ENCODE results near the gene PAQR8. TPM values are rescaled to one million over a fixed set of nuclear protein-coding genes. Genes with fewer than 3 reads are reported as not detected.

The PAQR8 gene, protein sequence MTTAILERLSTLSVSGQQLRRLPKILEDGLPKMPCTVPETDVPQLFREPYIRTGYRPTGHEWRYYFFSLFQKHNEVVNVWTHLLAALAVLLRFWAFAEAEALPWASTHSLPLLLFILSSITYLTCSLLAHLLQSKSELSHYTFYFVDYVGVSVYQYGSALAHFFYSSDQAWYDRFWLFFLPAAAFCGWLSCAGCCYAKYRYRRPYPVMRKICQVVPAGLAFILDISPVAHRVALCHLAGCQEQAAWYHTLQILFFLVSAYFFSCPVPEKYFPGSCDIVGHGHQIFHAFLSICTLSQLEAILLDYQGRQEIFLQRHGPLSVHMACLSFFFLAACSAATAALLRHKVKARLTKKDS
- total RNA-seq (2014; rRNA removed; shearing (Covaris generic)) = 4.1 and 4.2 TPM in 2 replicates

DNA sequence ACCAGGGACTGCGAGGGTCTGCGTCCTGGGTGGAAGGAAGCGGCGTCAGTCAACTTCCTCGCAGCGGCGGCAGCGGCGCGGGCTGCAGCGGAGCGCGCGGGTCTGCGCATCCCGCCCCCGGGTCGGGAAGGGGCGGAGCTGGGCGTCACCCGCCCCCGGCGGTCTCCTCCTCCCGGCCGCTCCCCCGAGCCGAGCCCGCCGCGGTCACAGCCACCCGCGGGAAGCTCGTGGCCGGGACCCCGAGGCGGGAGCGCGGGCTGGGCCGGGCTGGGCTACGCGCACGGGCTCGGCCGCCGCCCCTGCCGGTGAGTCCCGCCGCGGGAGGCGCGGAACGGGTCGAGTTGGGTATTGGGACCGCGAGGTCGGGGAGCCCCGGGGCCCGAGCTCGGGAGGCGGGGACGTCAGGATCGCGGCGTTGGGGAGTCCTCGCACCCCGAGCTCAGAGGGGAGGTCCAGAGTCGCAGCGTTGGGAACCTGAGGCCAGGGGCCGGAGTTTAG is at the start of gene PAQR8:
Gene PAQR8, plus strand, starts transcription at position 207 of the 498 bp plus-strand sequence. CDS start 41,063 bp downstream, outside the sequence.
- DNase-seq (ENCODE audit: low read depth) = peak; percentile 84

DNA sequence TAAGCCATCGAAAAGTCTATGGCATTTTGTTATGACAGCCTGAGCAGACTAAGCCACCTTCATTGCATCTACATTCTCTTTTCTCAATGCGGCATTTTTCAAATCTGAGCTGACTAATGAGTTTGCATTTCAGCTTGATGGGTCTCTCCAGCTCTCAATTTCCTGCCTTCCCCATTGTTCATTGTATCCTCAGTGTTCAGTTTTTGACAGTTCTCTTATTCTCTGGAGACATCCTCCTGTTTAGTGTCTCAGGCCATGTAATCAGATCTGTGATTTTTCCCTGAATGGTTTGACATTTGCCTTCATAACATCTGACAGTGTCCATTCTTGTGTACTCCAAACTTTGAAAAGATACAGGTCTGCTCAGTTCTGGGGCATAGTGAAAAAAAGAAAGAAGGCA is 49.5 kb upstream of the PAQR8 start:
- no peak for DNase-seq (ENCODE audit: low read depth)

DNA sequence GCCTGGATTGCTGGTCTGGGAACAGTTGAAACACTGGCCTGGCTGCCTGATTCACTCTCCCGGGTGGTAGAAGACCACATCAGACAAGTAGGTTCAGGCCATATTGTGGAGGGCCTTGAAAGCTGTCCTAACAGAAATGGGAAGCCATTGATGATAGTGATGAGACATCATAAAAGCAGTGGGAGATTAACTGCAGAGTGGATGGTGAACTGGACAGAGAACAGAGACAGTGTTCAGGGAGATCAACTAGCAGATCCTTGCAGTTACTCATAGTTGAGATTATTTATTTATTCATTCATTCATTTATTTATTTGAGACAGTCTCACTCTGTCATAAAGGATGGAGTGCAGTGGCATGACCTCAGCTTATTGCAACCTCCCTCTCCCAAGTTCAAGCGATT is 47.2 kb upstream of the PAQR8 start:
- DNase-seq (ENCODE audit: low read depth) = no peak

DNA sequence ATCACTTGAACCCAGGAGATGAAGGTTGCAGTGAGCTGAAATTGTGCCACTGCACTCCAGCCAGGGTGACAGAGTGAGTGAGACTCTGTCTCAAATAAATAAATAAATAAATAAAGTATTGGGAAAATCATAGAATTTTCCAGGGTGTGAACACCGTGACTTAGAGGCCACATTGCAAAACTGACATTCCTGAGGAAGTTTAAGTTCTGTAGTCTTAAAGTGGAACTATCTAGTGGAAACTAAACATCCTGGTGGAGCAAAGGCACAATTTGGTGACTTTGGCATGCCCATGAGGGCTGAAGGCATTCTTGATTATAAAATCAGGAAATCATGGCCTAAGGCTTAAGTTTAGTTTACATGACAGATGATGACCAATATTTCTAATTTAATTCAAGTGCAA is 44.7 kb upstream of the PAQR8 start:
- DNase-seq (ENCODE audit: low read depth) = no peak

DNA sequence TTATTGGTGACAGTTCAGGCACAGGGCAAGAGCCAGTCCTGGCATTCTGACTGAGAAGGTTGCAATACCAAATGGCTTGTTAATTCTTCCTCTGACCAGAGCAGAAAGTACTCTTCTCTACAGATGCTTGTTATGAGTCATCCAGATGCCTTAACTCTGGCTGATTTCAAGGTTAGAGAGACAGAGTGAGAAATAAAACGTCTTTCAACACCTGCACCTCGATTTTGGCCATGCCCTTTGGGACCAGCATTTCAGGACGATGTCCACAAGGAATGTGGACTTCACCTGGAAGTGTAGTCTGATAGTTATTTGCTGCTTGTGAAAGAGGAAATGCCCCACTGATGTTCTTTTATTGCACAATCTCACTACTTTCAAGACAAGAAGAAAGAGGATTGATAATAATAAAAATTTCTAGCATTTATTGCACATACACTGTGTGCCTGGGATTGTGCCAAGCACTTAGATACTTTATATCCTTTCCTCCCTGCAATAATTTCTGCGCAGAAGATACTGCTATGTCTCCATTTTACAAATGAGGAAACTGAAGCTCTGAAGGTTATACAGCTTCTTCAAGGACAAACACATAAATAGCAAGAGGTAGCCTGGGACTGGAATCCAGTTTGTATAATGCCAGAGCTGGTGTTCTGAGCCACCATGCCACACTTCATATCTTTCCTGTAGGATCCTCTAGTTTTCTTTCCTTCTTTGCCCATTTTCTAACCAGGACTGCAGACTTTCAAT is 43.9 kb upstream of the PAQR8 start:
- peak; percentile 11 for DNase-seq (ENCODE audit: low read depth)

DNA sequence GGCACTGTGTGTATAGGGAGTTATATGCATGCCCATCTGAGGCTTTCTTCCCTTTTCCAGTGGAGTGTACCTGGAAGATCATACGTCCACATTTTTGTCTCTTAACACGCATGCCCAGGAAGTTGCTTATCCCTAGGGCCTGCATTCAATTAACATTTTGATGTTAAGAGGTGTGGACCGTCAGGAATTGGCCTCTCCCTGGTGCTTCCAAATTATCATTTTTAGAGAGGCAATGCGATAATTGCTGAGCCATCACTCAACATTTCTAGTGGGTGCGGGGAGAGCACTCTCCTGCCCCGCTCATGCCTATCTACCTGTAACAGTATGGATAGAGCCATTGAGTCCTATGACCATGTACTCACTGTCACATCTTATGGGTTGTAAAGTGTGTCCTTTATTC is 37.8 kb upstream of the PAQR8 start:
- no peak for DNase-seq (ENCODE audit: low read depth)

DNA sequence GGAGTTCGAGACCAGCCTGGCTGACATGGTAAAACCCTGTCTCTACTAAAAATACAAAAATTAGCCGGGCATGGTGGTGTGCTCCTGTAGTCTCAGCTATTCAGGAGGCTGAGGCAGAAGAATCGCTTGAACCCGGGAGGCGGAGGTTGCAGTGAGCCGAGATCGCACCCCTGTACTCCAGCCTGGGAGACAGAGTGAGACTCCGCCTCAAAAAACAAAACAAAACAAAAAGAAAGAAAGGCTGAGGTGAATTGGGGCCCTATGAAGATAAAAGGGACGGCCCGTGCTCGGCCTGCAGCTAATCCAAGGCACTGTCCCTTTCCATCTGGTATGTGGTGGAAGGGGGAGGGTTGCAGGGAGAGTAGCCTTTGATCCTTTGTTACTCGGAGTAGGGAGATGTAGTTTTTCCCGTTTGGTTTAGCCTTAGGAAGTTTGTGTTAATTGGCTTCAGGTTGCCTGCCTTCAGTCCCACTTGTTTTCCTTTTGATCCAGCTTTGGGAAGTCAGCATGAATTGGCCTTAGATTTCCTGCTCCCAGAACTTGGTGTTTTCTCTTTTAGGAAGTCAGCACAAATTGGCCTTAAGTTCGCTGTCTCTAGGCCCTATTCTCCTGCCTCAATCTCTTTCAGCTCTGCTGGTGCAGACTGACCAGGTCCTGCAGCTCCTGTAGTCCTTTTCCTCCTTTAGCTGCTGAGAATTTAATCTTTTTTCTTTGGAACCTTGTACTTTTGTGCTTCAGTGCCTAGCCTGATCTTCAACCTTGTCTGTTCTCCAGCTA is 36.1 kb upstream of the PAQR8 start:
- DNase-seq (ENCODE audit: low read depth) = no peak

DNA sequence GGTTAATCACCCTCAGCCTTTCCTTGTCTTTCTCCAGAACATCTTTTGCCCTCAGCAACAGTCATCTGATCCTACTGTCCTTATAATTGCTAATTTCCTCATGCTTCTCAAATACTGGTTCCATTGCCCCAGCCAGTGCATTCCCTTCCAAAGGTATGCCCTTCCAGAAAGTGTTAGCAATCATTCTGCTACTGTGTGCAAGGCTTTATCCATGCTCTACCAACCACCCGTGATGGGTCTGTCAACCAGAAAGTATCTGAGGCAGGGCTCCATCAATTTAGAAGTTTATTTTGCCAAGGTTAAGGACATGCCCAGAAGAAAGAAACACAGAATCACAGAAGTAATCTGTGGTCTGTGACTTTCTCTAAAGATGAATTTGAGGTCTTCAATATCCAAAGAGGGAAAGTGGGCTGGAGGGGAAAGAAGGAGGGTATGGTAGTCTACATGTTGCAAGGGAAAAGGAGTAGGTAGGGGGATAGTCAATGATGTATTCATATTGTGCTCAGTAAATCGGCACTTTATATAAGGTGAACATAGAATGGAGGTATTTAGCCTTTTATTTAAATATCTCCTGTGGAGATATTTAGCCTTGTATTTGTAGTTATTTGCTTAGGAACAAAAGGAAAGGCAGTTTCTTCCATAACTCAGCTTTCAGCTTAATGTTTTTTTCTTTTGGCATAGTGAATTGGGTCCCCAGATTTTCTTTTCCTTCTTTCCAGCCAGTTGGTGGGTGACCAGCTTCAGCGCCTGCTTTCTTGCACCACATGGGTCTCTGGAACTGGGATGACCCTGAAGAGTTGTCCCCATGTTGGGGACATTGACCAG is 35.2 kb upstream of the PAQR8 start:
- DNase-seq (ENCODE audit: low read depth) = no peak

DNA sequence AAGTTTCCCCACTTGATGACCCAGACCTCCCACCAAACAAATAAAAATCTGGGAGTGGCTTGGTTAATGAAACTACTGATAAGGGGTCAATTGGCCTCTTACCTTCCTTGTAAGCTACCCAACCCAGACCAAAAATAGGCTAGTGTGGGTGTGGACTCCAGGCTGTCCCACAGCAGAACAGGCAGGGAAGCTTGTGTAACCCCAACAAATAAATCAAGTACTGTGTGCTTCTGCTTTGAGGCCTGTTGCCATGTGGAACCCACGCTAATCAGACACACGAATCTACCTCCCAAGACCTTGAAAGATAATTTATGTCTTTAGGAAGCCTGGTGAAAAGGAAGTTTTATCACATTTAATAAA is 33.7 kb upstream of the PAQR8 start:
- DNase-seq (ENCODE audit: low read depth) = no peak

DNA sequence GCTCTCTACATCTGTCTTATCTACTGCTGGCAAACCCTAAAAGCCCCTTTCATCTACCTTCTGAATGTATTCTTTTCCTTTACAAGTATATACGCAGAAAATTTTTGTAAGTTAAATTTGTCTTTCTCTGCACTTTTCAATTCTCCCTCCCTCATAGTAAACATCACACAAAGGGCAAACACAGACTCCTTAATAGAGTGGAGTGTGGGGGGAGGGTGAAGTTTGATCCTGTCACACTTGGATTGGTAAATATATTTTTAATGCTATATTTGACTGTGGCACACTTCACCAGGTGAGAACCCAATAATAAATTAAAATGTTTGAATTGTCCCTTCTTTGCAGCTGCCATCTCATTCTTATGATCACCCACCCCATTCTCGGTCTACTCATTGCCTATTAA is 33.2 kb upstream of the PAQR8 start:
- DNase-seq (ENCODE audit: low read depth) = no peak

DNA sequence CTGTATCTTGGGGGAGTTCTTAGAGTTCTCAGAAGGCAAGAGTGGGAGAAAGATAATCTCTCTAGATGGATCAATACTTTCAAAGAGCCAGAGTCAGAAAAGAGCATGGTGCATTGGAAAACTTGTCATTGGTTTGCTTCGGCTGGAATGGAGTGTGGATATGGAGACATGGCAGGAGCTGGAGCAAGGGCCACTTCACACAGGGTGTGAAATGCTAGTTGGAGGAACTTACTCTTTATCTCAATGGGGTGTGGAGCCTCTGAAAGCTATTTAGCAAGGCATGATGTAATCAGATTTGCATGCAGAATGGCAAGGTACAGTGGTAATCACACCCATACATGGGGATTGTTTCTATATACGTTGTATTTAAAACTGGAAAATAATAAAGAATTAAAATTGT is 31.5 kb upstream of the PAQR8 start:
- no peak for DNase-seq (ENCODE audit: low read depth)

DNA sequence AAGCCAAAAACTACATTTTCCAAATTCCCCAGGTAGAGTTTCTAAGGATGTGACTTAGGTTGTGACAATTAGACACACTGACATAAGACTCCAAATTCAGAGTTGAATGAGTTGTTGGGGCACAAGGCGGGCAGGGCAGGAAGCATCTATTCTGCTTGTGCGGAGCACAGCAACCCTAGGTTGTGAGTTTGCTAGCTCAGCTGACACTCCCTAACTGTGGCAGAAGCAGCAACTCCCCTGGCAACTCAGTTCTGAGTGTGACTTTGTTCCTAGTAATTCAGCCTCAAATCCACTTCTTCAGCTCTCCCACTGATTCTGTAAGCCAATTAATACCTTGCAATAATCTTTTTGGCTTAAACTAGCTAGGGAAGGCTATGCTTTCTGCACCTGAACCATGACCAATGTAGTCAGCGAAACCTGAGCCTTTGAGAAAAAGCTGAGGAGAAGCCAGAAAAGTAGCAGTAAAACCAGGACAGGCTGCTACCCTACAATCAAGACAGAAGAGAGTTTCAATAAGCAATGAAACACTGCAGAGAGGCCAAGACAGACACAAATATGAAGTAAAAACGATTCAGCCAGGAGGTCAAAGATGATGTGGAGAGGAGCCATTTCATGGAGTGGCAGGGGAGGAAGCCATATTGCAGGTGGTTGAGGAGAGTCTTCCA is 30.0 kb upstream of the PAQR8 start:
- DNase-seq (ENCODE audit: low read depth) = no peak

DNA sequence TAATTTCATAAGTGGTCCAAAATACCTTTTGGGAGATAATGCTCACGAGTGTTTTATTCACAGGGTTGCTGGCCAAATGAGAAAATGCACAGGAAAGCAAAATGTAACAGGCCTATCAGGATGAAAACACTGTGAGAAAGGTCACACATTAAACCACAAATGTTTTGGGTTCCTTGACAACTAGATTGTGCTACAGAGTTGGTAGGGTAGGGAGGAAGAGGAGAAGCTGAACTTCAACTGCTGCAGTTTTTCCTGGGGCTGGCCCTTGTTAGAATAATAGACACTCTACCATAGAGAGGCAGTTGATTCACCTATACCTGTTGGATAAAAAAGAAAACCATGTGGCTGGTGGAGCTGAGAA is 28.1 kb upstream of the PAQR8 start:
- no peak for DNase-seq (ENCODE audit: low read depth)

DNA sequence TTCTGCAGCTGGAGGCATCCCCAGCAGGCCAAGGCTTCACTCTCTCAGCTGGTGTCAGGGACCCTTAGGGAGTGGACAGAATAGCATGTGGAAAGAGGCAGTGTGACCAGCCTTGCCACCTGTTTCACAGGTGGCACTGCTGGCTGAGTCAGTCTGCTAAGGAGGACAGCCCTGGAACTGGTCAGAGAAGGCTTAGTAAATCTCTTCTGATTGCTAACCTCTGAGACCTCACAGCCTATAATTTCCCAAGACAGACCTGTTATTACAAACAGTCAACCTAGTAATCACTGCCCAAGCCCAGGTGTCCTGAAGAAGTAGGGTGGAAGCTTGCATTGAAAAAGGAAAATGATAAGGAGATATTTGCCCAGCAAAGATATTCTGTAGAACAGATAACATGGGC is 26.4 kb upstream of the PAQR8 start:
- no peak for DNase-seq (ENCODE audit: low read depth)

DNA sequence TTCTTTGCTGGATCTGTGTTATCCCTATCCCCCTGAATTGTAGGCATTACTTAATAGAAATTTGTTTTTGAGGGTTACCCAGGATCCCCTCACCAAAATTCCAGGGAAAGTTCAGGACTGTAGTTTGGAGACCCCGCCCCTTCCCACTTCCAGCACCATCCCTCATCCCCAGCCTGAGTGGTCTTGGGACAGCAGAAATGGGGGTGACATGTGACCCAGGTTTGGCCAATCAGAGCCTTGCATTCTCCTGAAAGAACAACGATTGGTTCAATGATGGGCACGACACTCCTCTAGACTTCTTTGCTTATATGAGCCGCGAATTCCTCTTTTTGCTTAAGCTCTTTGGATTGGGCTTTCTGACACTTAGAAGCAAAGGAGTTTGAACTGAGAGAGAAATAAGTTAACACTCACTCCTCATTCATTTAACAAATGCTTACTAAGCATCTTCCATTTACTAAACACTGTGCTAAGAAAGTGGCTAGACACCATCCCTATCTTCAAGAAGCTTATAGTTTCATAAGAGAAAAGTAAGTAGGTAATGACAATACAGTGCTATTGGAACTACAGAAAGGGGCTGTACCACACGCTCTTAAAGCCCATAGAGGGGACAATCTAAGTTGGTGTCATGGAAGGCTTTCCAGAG is 24.9 kb upstream of the PAQR8 start:
- no peak for DNase-seq (ENCODE audit: low read depth)

DNA sequence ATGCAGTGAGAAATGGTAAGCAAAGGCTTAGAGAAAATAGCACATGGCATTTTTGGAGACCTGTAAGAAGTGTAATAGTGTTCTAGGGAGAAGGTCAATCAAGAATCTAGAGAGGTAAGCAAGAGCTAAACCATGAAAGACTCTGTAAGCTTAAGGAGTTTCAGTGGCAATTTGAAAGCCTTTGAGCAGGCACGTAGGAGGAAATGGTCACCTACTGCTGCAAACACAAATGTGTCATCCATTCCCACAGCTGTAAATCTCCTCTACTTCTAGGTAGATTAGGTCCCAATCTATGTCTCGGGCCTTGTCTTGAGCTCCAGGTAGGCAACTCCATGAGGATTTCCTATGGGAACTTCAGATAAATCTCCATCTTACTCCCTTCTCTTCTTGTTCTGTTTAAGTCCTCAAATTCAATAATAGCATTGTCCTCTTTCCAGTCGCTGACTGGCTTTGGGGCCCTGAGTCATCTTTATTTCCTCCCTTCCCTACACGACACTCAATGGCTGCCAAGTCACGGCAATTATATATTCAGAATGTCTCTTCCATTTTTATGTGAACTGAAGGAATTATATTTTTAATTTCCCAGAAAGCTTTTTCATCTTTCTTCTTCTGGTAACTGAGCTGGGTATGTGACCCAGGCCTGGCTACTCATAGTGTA is 24.2 kb upstream of the PAQR8 start:
- peak; percentile 42 for DNase-seq (ENCODE audit: low read depth)

DNA sequence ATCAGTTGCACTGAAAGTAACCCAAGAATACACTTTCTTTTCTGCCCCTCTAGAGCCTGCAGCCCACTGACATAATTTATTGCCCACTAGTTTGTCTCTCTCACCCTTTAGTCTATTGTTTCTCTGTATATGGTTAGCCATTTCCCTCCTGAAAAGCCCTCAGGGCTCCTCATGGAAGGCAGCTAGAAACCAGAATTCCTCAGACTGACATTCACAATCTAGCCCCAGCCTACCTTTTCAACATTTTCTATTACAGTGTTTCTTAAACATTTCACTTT is 21.4 kb upstream of the PAQR8 start:
- no peak for DNase-seq (ENCODE audit: low read depth)

DNA sequence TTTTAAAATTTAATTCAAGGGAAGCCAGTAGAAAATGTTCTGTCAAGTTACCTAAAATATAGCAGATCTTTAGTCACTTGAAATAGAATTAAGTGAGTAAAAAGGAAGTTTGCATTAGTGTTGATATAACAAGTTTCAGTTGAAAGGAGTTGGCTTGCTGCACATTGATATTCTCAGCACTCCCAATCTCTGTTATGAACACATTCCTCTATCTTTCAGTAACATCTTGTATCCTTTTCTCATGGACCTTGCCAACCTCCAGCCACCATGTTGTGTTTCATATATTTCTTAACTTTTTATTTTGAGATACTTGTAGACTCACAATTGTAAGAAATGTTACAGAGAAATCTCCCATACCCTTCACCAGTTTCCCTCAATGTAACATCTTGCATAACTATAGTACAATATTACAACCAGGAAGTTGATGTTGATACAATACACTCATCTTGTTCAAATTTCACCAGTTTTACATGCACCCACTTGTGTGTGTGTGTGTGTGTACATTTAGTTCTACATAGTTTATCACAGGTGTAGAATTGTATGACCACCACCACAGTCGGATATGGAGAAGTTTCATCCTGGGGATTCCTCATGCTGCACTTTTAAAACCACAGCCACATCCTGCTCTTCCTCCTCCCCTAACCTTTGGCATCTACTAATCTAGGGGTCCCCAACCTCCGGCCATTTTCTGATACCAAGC is 20.2 kb upstream of the PAQR8 start:
- DNase-seq (ENCODE audit: low read depth) = no peak

DNA sequence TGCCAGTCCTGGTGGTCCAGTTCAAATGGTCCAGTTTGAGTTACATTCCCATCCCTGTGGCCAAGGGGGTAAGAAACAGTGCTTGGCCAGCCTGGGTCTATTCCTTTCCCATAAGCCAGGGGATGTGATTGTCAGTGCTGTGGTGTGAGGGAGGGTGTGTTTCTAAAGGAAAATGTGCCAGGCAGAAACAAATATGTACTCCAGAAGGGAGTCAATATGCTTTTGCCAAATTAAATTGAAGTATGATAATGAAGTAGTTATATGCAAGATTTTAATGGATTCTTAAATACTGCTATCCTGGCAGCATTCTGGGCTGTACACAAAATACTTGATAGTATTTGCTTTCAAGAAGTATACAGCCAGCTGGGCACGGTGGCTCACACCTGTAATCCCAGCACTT is 16.6 kb upstream of the PAQR8 start:
- DNase-seq (ENCODE audit: low read depth) = no peak

DNA sequence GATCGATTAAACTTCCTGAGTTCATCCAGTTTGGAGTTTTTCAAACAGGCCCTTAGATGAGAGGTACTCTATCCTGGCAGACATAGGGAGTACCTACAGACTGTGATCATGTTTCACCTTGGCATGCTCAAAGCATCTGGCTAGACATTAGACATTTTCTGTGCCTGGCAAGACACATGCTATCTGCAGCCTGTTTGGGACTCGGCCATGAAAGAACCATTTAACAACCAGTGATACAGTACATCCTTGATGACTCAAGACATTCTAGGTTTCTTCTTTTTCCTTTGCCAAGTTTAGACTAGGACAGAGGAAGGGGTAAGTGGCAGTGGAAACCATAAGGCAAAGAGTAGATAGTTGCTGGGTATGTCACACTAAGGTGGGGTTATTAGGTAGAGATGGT is 15.4 kb upstream of the PAQR8 start:
- DNase-seq (ENCODE audit: low read depth) = no peak
